ENCODE measurements around the gene PRMT1. TPM values are rescaled to one million over a fixed set of nuclear protein-coding genes. Genes with fewer than 3 reads are reported as not detected.
A peak's percentile ranks its signal among the peaks of the same experiment; 100 is the strongest.
"Not testable (repeated sequence)": the region's sequence is repeated elsewhere in the genome, so short reads cannot be mapped to it uniquely, and the experiment has no call there.

PRMT1 gene
- total and polyA plus RNA-seq, 7 experiments from 2014 or later: 73.1 to 169 (median 95.5) TPM

DNA sequence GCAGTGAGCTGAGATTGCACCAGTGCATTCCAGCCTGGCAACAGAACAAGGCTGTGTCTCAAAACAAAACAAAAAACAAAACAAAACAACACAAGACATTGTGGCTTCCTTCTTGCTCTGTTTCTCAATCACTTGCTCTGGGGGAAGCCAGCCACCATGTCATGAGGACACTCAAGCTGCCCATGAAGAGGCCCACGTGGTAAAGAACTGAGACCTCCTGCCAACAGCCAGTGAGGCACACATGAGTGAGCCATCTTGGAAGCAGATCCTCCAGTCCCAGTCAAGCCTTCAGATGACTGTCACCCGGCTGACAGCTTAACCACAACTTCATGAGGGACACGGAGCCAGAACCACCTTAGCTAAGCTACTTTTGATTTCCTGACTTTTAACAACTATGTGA, 39.1 kb downstream of the PRMT1 start:
- Histone ChIP-seq H3K27ac (ENCODE audit: low read depth, low read length) (no peak overlapping the region), H3K4me3 (ENCODE audit: low read length) (no peak overlapping the region), H3K36me3 (ENCODE audit: control insufficient read depth in 2 of 3, insufficient read depth in 3 of 3, low read length in 3 of 3) (no peaks in the 10 kb centered on the region), H3K27me3 (ENCODE audit: control insufficient read depth in 2 of 2, insufficient read depth in 2 of 2, low read length in 2 of 2) (no peaks in the 10 kb centered on the region), H3K9me3 (ENCODE audit: control insufficient read depth in 2 of 3, low read length in 3 of 3) (no peaks in the 10 kb centered on the region), H3K4me1 (ENCODE audit: control insufficient read depth in 2 of 2, insufficient read depth in 2 of 2, low read length in 2 of 2) (peaks cover 6 to 9% of the 10 kb centered on the region in 2 donors)
- CTCF ChIA-PET: interaction anchor here (0.6 to 1.6 kb wide), 4 partner anchors 15 to 1132 kb away, joined by 3 to 4 read pairs (median 3); no protein-coding TSS in a partner anchor
- no peak for DNase-seq
- H3K4me1 Mint-ChIP-seq: peaks cover 7 to 18% (median 11%) of the 10 kb centered on the region in 7 donors
- POLR2A ChIA-PET: no interaction called here
- peaks cover 0 to 14% (median 5%) of the 10 kb centered on the region in 5 donors for H3K36me3 Mint-ChIP-seq
- H3K27me3 Mint-ChIP-seq: no peaks in the 10 kb centered on the region
- no peak for ATAC-seq
- no peaks in the 10 kb centered on the region for H3K9me3 Mint-ChIP-seq
- intact Hi-C loops (cut with micrococcal nuclease): loop anchor here in 1 of 2 donors (2.0 to 5.0 kb wide), 3 partner anchors 25 to 176 kb away; partner anchors contain the start of genes CPT1C and PTOV1
- H3K4me3 Mint-ChIP-seq: peak overlapping the region in 1 of 10 donors; percentile 34
- H3K27ac Mint-ChIP-seq: peak overlapping the region in 3 of 9 donors; percentile 41 to 43 (median 43)

DNA sequence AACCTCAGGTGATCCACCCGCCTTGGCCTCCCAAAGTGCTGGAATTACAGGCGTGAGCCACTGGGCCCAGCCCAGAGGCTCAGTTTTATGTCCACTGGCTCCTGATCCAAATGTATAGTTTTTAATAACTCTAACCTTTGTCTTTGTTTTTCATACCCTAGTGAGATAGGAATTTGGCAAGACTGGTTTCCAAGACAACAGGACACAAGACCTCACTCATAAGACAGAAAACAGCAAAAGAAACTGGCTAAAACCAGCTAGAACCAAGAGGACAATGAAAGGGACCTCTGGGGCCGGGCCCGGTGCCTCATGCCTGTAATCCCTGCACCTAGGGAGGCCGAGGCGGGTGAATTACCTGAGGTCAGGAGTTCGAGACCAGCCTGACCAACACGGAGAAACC, 41.4 kb downstream of the PRMT1 start:
- peak overlapping the region; percentile 8 to 97 (median 81) for H3K27ac Mint-ChIP-seq
- H3K27me3 Mint-ChIP-seq: no peaks in the 10 kb centered on the region
- no peak for ATAC-seq
- DNase-seq: no peak
- ChIA-PET CTCF (interaction anchor here (0.7 to 0.8 kb wide), 2 partner anchors 218 to 520 kb away, joined by 5 to 6 read pairs; no protein-coding TSS in a partner anchor), POLR2A (interaction anchor here (0.6 to 1.9 kb wide), 9 partner anchors 12 to 351 kb away, joined by 3 to 23 read pairs (median 3); partner anchors contain the start of genes AP2A1, ATF5 and PRMT1)
- H3K4me1 ChIP-seq (ENCODE audit: control insufficient read depth in 2 of 2, insufficient read depth in 2 of 2, low read length in 2 of 2): peaks cover 6 to 9% of the 10 kb centered on the region in 2 donors
- H3K9me3 Mint-ChIP-seq: no peaks in the 10 kb centered on the region
- peaks cover 0 to 23% (median 5%) of the 10 kb centered on the region in 5 donors for H3K36me3 Mint-ChIP-seq
- no peaks in the 10 kb centered on the region for H3K9me3 ChIP-seq (ENCODE audit: control insufficient read depth in 2 of 3, low read length in 3 of 3)
- H3K36me3 ChIP-seq (ENCODE audit: control insufficient read depth in 2 of 3, insufficient read depth in 3 of 3, low read length in 3 of 3): no peaks in the 10 kb centered on the region
- H3K27me3 ChIP-seq (ENCODE audit: control insufficient read depth in 2 of 2, insufficient read depth in 2 of 2, low read length in 2 of 2): no peaks in the 10 kb centered on the region
- peak overlapping the region; percentile 23 to 96 (median 77) for H3K4me3 Mint-ChIP-seq
- no peak overlapping the region for H3K27ac ChIP-seq (ENCODE audit: low read depth, low read length)
- no peak overlapping the region for H3K4me3 ChIP-seq (ENCODE audit: low read length)
- intact Hi-C loops (cut with micrococcal nuclease): loop anchor here in 1 of 2 donors (5.0 kb wide), 1 partner anchor 174 kb away; no protein-coding TSS in a partner anchor
- H3K4me1 Mint-ChIP-seq: peaks cover 7 to 15% (median 11%) of the 10 kb centered on the region in 7 donors

DNA sequence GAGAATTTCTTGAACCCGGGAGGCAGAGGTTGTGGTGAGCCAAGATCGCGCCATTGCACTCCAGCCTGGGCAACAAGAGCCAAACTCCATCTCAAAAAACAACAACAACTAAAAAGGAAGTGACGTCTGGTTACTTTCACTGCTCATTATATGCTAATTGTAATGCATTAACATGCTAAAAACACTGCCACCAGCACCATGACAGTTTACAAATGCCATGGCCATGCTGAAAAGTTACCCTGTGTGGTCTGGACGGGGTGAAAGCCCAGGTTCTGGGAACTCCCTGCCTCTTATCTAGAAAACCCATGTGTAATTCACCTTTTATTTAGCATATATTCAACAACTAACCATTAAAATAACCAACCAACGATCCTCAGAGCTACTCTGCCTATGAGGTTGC, 41.9 kb downstream of the PRMT1 start:
- H3K4me3 Mint-ChIP-seq: peak overlapping the region in 9 of 10 donors; percentile 31 to 95 (median 60)
- Histone ChIP-seq H3K36me3 (ENCODE audit: control insufficient read depth in 2 of 3, insufficient read depth in 3 of 3, low read length in 3 of 3) (no peaks in the 10 kb centered on the region), H3K4me1 (ENCODE audit: control insufficient read depth in 2 of 2, insufficient read depth in 2 of 2, low read length in 2 of 2) (peaks cover 6 to 9% of the 10 kb centered on the region in 2 donors), H3K9me3 (ENCODE audit: control insufficient read depth in 2 of 3, low read length in 3 of 3) (no peaks in the 10 kb centered on the region), H3K4me3 (ENCODE audit: low read length) (no peak overlapping the region), H3K27me3 (ENCODE audit: control insufficient read depth in 2 of 2, insufficient read depth in 2 of 2, low read length in 2 of 2) (no peaks in the 10 kb centered on the region), H3K27ac (ENCODE audit: low read depth, low read length) (no peak overlapping the region)
- peak overlapping the region in 8 of 9 donors; percentile 8 to 97 (median 70) for H3K27ac Mint-ChIP-seq
- ChIA-PET CTCF (interaction anchor here (0.7 kb wide), 1 partner anchor 216 kb away, joined by 3 read pairs; no protein-coding TSS in a partner anchor), POLR2A (interaction anchor here (0.6 kb wide), 1 partner anchor 352 kb away, joined by 3 read pairs; no protein-coding TSS in a partner anchor)
- intact Hi-C loops (cut with micrococcal nuclease): loop anchor here in 1 of 2 donors (5.0 kb wide), 1 partner anchor 173 kb away; no protein-coding TSS in a partner anchor
- H3K36me3 Mint-ChIP-seq: peaks cover 0 to 24% (median 5%) of the 10 kb centered on the region in 5 donors
- no peak for DNase-seq
- H3K27me3 Mint-ChIP-seq: no peaks in the 10 kb centered on the region
- no peak for ATAC-seq
- H3K4me1 Mint-ChIP-seq: peaks cover 7 to 15% (median 11%) of the 10 kb centered on the region in 7 donors
- H3K9me3 Mint-ChIP-seq: no peaks in the 10 kb centered on the region

GRCh38 chr19:49719420-49719819, 42.3 kb downstream of the PRMT1 start:
- Mint-ChIP-seq H3K4me3 (peak overlapping the region in 6 of 10 donors; percentile 6 to 95 (median 52)), H3K36me3 (peaks cover 0 to 27% (median 5%) of the 10 kb centered on the region in 5 donors), H3K27ac (peak overlapping the region in 6 of 9 donors; percentile 2 to 97 (median 70)), H3K4me1 (peaks cover 7 to 15% (median 11%) of the 10 kb centered on the region in 7 donors)
- not testable (repeated sequence) for H3K4me1 ChIP-seq (ENCODE audit: control insufficient read depth in 2 of 2, insufficient read depth in 2 of 2, low read length in 2 of 2); H3K27me3 ChIP-seq (ENCODE audit: control insufficient read depth in 2 of 2, insufficient read depth in 2 of 2, low read length in 2 of 2); DNase-seq; ATAC-seq; H3K36me3 ChIP-seq (ENCODE audit: control insufficient read depth in 2 of 3, insufficient read depth in 3 of 3, low read length in 3 of 3); H3K9me3 ChIP-seq (ENCODE audit: control insufficient read depth in 2 of 3, low read length in 3 of 3); H3K27me3 Mint-ChIP-seq; H3K9me3 Mint-ChIP-seq; H3K27ac ChIP-seq (ENCODE audit: low read depth, low read length); H3K4me3 ChIP-seq (ENCODE audit: low read length)
- ChIA-PET POLR2A (interaction anchor here (0.6 kb wide), 1 partner anchor 352 kb away, joined by 3 read pairs; no protein-coding TSS in a partner anchor), CTCF (interaction anchor here (0.7 kb wide), 1 partner anchor 216 kb away, joined by 3 read pairs; no protein-coding TSS in a partner anchor)
- intact Hi-C loops (cut with micrococcal nuclease): loop anchor here in 1 of 2 donors (5.0 kb wide), 1 partner anchor 173 kb away; no protein-coding TSS in a partner anchor

DNA sequence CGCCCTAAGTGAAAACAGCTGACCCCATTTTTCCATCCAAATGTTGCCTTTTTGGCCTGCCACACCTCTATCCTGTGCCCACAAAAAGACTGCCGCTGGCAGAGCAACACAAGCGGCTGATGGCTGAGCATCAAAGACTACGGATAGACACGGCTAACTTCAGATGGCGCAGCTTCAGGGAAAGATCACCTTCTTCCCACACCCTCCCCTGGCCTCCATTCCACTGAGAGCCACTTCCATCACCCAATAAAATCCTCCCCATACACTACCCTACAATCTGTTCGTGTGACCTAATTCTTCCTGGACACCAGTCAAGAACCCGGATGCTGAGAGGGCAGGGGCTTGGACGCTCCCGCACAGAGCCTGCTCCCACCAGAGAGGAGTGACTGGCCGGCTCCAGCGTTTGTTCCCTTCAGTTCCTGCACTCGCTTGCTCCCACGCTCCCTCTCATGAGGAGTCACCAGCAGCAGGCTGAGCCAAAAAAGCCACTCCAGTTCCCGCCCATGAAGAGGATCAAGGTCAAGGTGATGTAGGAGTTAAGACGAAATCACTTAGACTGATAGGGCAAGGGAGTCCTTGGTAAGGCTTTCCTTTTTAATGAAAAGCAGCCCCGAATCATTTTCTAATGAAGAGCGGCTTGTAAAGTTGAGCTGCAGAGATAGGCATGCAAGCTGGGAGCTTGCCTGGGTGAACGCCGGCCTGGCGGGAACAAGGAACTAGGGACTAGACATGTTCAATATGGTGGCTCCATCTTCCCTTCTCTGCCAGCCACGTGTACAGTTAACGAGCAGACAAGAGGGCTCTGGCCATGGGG, 50.4 kb downstream of the PRMT1 start:
- no peaks in the 10 kb centered on the region for H3K4me1 ChIP-seq (ENCODE audit: control insufficient read depth in 2 of 2, insufficient read depth in 2 of 2, low read length in 2 of 2)
- Mint-ChIP-seq H3K27me3 (no peaks in the 10 kb centered on the region), H3K36me3 (peaks cover 0 to 40% (median 22%) of the 10 kb centered on the region in 5 donors), H3K4me3 (no peak overlapping the region), H3K27ac (no peak overlapping the region), H3K4me1 (peaks cover 0 to 4% (median 0%) of the 10 kb centered on the region in 7 donors), H3K9me3 (peaks cover 0 to 1% (median 0%) of the 10 kb centered on the region in 11 donors)
- ATAC-seq: no peak
- H3K27me3 ChIP-seq (ENCODE audit: control insufficient read depth in 2 of 2, insufficient read depth in 2 of 2, low read length in 2 of 2): no peaks in the 10 kb centered on the region
- intact Hi-C loops (cut with micrococcal nuclease): no loop called here
- H3K4me3 ChIP-seq (ENCODE audit: low read length): no peak overlapping the region
- POLR2A ChIA-PET: no interaction called here
- no peak for DNase-seq
- H3K9me3 ChIP-seq (ENCODE audit: control insufficient read depth in 2 of 3, low read length in 3 of 3): no peaks in the 10 kb centered on the region
- CTCF ChIA-PET: no interaction called here
- H3K36me3 ChIP-seq (ENCODE audit: control insufficient read depth in 2 of 3, insufficient read depth in 3 of 3, low read length in 3 of 3): no peaks in the 10 kb centered on the region
- H3K27ac ChIP-seq (ENCODE audit: low read depth, low read length): no peak overlapping the region

DNA sequence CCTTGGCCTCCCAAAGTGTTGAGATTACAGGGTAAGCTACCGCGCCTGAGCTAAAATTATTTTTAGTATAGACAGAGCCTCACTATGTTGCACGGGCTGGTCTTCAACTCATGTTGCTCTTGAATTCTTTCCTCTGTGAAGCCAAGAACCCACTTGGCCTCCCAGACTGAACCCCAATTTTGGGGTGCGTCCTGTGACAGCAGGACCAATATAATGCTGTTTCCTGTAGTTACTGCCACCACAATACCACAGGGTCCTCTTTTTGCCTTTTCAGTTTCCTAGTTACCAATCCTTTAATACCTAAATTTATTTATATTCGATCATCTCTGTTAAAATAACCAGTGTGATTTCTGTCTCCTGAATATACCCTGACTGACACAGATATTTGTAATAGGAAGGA, 53.1 kb downstream of the PRMT1 start:
- ATAC-seq (no peak), DNase-seq (no peak)
- intact Hi-C loops (cut with micrococcal nuclease): no loop called here
- Mint-ChIP-seq H3K4me1 (peaks cover 0 to 3% (median 0%) of the 10 kb centered on the region in 7 donors), H3K27me3 (no peaks in the 10 kb centered on the region), H3K27ac (no peak overlapping the region), H3K4me3 (no peak overlapping the region), H3K9me3 (peaks cover 0 to 1% (median 0%) of the 10 kb centered on the region in 11 donors), H3K36me3 (peaks cover 0 to 24% (median 18%) of the 10 kb centered on the region in 5 donors)
- ChIA-PET POLR2A (no interaction called here), CTCF (interaction anchor here (0.7 to 1.0 kb wide), 2 partner anchors 13 to 14 kb away, joined by 3 read pairs; no protein-coding TSS in a partner anchor)
- no peaks in the 10 kb centered on the region for H3K36me3 ChIP-seq (ENCODE audit: control insufficient read depth in 2 of 3, insufficient read depth in 3 of 3, low read length in 3 of 3)
- H3K4me1 ChIP-seq (ENCODE audit: control insufficient read depth in 2 of 2, insufficient read depth in 2 of 2, low read length in 2 of 2): no peaks in the 10 kb centered on the region
- H3K4me3 ChIP-seq (ENCODE audit: low read length): no peak overlapping the region
- H3K27ac ChIP-seq (ENCODE audit: low read depth, low read length): no peak overlapping the region
- H3K9me3 ChIP-seq (ENCODE audit: control insufficient read depth in 2 of 3, low read length in 3 of 3): no peaks in the 10 kb centered on the region
- H3K27me3 ChIP-seq (ENCODE audit: control insufficient read depth in 2 of 2, insufficient read depth in 2 of 2, low read length in 2 of 2): no peaks in the 10 kb centered on the region

All from naive thymus-derived CD4-positive, alpha-beta T cell (primary cell).